Transverse colon (tissue), 4 donors: ENCODE data around the gene PTPRN2.

Source experiments
- POLR2A ChIP-seq: fragments of 450-650 bp; IDR thresholded peaks from one replicate; pipeline ENCODE4 v1.6.1; 2016; ENCODE audit warnings: antibody characterized with exemption, mild to moderate bottlenecking, moderate library complexity
- POLR2AphosphoS5 ChIP-seq, 3 donors: sonication (generic); formaldehyde crosslinking; IDR thresholded peaks; one replicate each; pipeline ENCODE4 v1.6.1; 2016; ENCODE audit warnings: antibody characterized with exemption in 3 of 3
- TF ChIP-seq, protein P1 (sequence below), 5 experiments: fragments of 200-600 bp in 3 of 5; fragments of 450-650 bp in 2 of 5; sonication (generic) in 3 of 5; IDR thresholded peaks; 1 replicate in 2 of 5; 2 replicates in 3 of 5; pipeline ENCODE4 v1.5.1; 2016 to 2017; ENCODE audit warnings: antibody characterized with exemption in 5 of 5, inconsistent platforms in 3 of 5, mild to moderate bottlenecking in 2 of 5, moderate library complexity in 1 of 5

DNA sequence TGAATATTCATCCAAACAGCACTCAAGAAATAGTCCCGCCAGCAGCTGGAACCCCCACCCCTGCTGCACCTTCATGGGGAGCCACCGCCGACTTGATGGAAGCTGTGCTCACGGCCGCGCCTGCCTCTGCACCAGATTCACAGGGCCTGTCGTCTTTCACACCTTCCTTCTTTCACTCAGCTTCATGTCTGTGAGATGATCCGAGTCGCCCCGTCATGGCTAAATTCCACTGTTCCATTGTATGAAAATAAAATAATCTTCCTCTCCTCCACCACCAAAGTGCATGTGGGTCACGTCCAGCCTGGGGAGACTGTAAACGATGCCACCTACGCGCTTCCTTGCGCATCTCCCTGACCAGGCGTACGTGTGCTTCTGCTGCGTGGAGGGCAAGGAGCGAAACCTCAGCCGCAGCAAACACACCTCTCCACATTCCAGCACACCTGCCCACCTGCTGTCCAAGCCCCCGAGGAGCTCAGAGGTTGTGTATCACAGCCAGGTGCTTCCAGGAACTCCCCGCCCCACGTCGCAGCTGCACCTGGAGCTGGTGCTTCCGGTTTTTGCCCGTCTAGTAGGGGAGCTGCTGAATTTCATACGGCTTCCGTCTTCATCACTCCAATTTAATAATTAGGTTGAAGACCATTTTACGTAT lies 137.0 kb downstream of the PTPRN2 start:
- TF ChIP-seq POLR2AphosphoS5 (IDR thresholded peaks at IDR 0.05) (no peak), POLR2A (no peak)
- TF ChIP-seq, protein P1, sequence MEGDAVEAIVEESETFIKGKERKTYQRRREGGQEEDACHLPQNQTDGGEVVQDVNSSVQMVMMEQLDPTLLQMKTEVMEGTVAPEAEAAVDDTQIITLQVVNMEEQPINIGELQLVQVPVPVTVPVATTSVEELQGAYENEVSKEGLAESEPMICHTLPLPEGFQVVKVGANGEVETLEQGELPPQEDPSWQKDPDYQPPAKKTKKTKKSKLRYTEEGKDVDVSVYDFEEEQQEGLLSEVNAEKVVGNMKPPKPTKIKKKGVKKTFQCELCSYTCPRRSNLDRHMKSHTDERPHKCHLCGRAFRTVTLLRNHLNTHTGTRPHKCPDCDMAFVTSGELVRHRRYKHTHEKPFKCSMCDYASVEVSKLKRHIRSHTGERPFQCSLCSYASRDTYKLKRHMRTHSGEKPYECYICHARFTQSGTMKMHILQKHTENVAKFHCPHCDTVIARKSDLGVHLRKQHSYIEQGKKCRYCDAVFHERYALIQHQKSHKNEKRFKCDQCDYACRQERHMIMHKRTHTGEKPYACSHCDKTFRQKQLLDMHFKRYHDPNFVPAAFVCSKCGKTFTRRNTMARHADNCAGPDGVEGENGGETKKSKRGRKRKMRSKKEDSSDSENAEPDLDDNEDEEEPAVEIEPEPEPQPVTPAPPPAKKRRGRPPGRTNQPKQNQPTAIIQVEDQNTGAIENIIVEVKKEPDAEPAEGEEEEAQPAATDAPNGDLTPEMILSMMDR (IDR thresholded peaks at IDR 0.05), result no peak
